ENCODE measurements around the gene UBE2Q1. TPM values are rescaled to one million over a fixed set of nuclear protein-coding genes. Genes with fewer than 3 reads are reported as not detected.
A peak's percentile ranks its signal among the peaks of the same experiment; 100 is the strongest.

The UBE2Q1 gene
- total RNA-seq, 1 experiment from 2014 or later: 70.9 TPM

- H4K20me1 ChIP-seq (ENCODE audit: insufficient read depth): no peaks in the 10 kb centered on the region
- H3K9me2 ChIP-seq (ENCODE audit: insufficient read depth): no peaks in the 10 kb centered on the region
- H3K79me2 ChIP-seq (ENCODE audit: insufficient read depth, low read length): peaks cover 30% of the 10 kb centered on the region
- DNase-seq (ENCODE audit: low read depth, low spot score) (no peak), ATAC-seq (no peak)
- TF ChIP-seq SP1 (IDR thresholded peaks at IDR 0.05; ENCODE audit: low read depth): no peak
- TF ChIP-seq EZH2 (IDR thresholded peaks at IDR 0.05): no peak
- no peak for TF ChIP-seq ZBTB33 (IDR thresholded peaks at IDR 0.05; ENCODE audit: extremely low read depth, insufficient replicate concordance, low read length)
- no peak for TF ChIP-seq ZFX (IDR thresholded peaks at IDR 0.05)
- no peak for TF ChIP-seq REST (IDR thresholded peaks at IDR 0.05; ENCODE audit: low read depth)
- TF ChIP-seq ELF1 (IDR thresholded peaks at IDR 0.05; ENCODE audit: borderline replicate concordance, low read depth): no peak
- no peak for TF ChIP-seq TCF7L2 (IDR thresholded peaks at IDR 0.05; ENCODE audit: borderline replicate concordance, extremely low read depth, insufficient read depth, insufficient read length)
- TF ChIP-seq, protein P1, sequence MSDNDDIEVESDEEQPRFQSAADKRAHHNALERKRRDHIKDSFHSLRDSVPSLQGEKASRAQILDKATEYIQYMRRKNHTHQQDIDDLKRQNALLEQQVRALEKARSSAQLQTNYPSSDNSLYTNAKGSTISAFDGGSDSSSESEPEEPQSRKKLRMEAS (IDR thresholded peaks at IDR 0.05): no peak
- no peak for TF ChIP-seq YY1 (IDR thresholded peaks at IDR 0.05; ENCODE audit: extremely low read depth, insufficient replicate concordance, low read depth, low read length)
- no peak for TF ChIP-seq ZNF274 (IDR thresholded peaks at IDR 0.05; ENCODE audit: low read depth, low read length)
- no peak for TF ChIP-seq JUND (IDR thresholded peaks at IDR 0.05)
- TF ChIP-seq EGR1 (IDR thresholded peaks at IDR 0.05; ENCODE audit: low read depth): no peak
- no peak for TF ChIP-seq CEBPB (IDR thresholded peaks at IDR 0.05; ENCODE audit: low read depth)
- no peak for TF ChIP-seq SIN3A (IDR thresholded peaks at IDR 0.05; ENCODE audit: low read depth)
- TF ChIP-seq EZH2phosphoT487 (IDR thresholded peaks at IDR 0.05; ENCODE audit: borderline replicate concordance): no peak
- TF ChIP-seq SRF (IDR thresholded peaks at IDR 0.05; ENCODE audit: low read depth): no peak
- TF ChIP-seq POLR2AphosphoS5 (IDR thresholded peaks at IDR 0.05; ENCODE audit: low read depth, low read length): no peak
- no peak for TF ChIP-seq CBX3 (IDR thresholded peaks at IDR 0.05; ENCODE audit: low read depth)
- no peak for TF ChIP-seq POLR2A (IDR thresholded peaks at IDR 0.05; ENCODE audit: borderline replicate concordance, extremely low read depth, insufficient read depth, insufficient read length)
- TF ChIP-seq FOSL1 (IDR thresholded peaks at IDR 0.05; ENCODE audit: low read depth): no peak
- H3K9me3 ChIP-seq (ENCODE audit: control insufficient read depth in 1 of 2, insufficient read depth in 1 of 2, low read depth in 1 of 2, low read length in 2 of 2): no peaks in the 10 kb centered on the region
- peaks cover 42 to 44% of the 10 kb centered on the region in 2 experiments for H3K36me3 ChIP-seq (ENCODE audit: control insufficient read depth in 1 of 2, insufficient read depth in 2 of 2, low read length in 2 of 2)
- intact Hi-C loops (cut with micrococcal nuclease): loop anchor here (5.0 kb wide), 3 partner anchors 149 to 526 kb away; partner anchors contain the start of genes EFNA4 and IL6R
- BruUV-seq (replicated peaks): no TSS peak
- peaks cover 11 to 34% of the 10 kb centered on the region in 2 experiments for H3K4me1 ChIP-seq (ENCODE audit: control insufficient read depth in 1 of 2, insufficient read depth in 2 of 2, low read length in 2 of 2)
- ChIA-PET POLR2A (no interaction called here), RAD21 (ENCODE audit: low non-redundant PET in 1 of 2, low total read pairs in 2 of 2, uncharacterized antibody in 2 of 2, unreplicated experiment in 2 of 2) (interaction anchor here in 1 of 2 experiments (0.6 kb wide), 1 partner anchor 10 kb away, joined by 3 read pairs; no protein-coding TSS in a partner anchor), CTCF (no interaction called here)
- peak overlapping the region; percentile 88 for H3K4me2 ChIP-seq (ENCODE audit: low read length)
- H3K9ac ChIP-seq (ENCODE audit: low read length): peak overlapping the region; percentile 86
- no peak overlapping the region for H2AFZ ChIP-seq (ENCODE audit: low read depth, low read length, poor library complexity, severe bottlenecking)
- H3K4me3 ChIP-seq (replicated peaks in 1 of 2; ENCODE audit: low read depth in 1 of 2, low read length in 2 of 2): peak overlapping the region; percentile 81 to 85; a peak in 3 of 4 replicates
- H3K27me3 ChIP-seq (ENCODE audit: insufficient read depth, low read length): no peaks in the 10 kb centered on the region
- H3K27ac ChIP-seq (ENCODE audit: low read depth, low read length): no peak overlapping the region
These were observed 2.0 kb downstream of the UBE2Q1 start for GRCh38 chr1:154556422-154556821.
